Chondrocyte (in vitro differentiated cells): ENCODE measurements around the gene VDAC1. TPM values are rescaled to one million over a fixed set of nuclear protein-coding genes. Genes with fewer than 3 reads are reported as not detected.

Experiments used
- DNase-seq: peaks from one replicate; pipeline ENCODE4 v3.0.0; 2021; ENCODE audit warnings: mixed read lengths, low spot score
- H3K27ac Mint-ChIP-seq: one replicate; pipeline ENCODE4 v1.8.0; 2021; ENCODE audit warnings: mild to moderate bottlenecking, moderate library complexity, mixed read lengths; ENCODE audit not compliant: unreplicated experiment
- H3K27me3 Mint-ChIP-seq: 2 replicates; pipeline ENCODE4 v1.8.0; 2021; ENCODE audit warnings: low read depth, mixed read lengths
- H3K36me3 Mint-ChIP-seq: 2 replicates; pipeline ENCODE4 v1.8.0; 2021; ENCODE audit warnings: low read depth, mixed read lengths
- H3K4me1 Mint-ChIP-seq: 2 replicates; pipeline ENCODE4 v1.8.0; 2021; ENCODE audit warnings: low read depth, mild to moderate bottlenecking, mixed read lengths
- H3K4me3 Mint-ChIP-seq: one replicate; pipeline ENCODE4 v1.8.0; 2021; ENCODE audit warnings: mild to moderate bottlenecking, moderate library complexity, mixed read lengths; ENCODE audit not compliant: unreplicated experiment
- H3K9me3 Mint-ChIP-seq: 2 replicates; pipeline ENCODE4 v1.8.0; 2021; ENCODE audit warnings: low read depth, mixed read lengths
- total RNA-seq: library from RNA; stranded (reverse); gene quantifications from 3 replicates; pipeline ENCODE4 v1.2.1, GENCODE V29; 2021
- TF ChIP-seq, protein P1 (sequence below): fragments of 200-600 bp; sonication (generic); IDR thresholded peaks from 2 replicates; pipeline ENCODE4 v1.5.0; 2021; ENCODE audit warnings: antibody characterized with exemption, mild to moderate bottlenecking, moderate library complexity

Gene VDAC1
- total RNA-seq, 1 donor from 2014 or later: 138 TPM

- no peak overlapping the region for H3K4me3 Mint-ChIP-seq
- peaks cover 1% of the 10 kb centered on the region for H3K27me3 Mint-ChIP-seq
- no peak for DNase-seq
- H3K27ac Mint-ChIP-seq: no peak overlapping the region
- peaks cover 2% of the 10 kb centered on the region for H3K9me3 Mint-ChIP-seq
- no peaks in the 10 kb centered on the region for H3K4me1 Mint-ChIP-seq
- H3K36me3 Mint-ChIP-seq: no peaks in the 10 kb centered on the region
- TF ChIP-seq, protein P1, sequence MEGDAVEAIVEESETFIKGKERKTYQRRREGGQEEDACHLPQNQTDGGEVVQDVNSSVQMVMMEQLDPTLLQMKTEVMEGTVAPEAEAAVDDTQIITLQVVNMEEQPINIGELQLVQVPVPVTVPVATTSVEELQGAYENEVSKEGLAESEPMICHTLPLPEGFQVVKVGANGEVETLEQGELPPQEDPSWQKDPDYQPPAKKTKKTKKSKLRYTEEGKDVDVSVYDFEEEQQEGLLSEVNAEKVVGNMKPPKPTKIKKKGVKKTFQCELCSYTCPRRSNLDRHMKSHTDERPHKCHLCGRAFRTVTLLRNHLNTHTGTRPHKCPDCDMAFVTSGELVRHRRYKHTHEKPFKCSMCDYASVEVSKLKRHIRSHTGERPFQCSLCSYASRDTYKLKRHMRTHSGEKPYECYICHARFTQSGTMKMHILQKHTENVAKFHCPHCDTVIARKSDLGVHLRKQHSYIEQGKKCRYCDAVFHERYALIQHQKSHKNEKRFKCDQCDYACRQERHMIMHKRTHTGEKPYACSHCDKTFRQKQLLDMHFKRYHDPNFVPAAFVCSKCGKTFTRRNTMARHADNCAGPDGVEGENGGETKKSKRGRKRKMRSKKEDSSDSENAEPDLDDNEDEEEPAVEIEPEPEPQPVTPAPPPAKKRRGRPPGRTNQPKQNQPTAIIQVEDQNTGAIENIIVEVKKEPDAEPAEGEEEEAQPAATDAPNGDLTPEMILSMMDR: no peak
Measured at GRCh38 chr5:134029156-134029555, 24.4 kb upstream of the VDAC1 start.

- Mint-ChIP-seq H3K9me3 (peaks cover 2% of the 10 kb centered on the region), H3K36me3 (no peaks in the 10 kb centered on the region), H3K27me3 (peaks cover 1% of the 10 kb centered on the region), H3K4me1 (no peaks in the 10 kb centered on the region), H3K27ac (no peak overlapping the region), H3K4me3 (no peak overlapping the region)
- TF ChIP-seq, protein P1: no peak
- no peak for DNase-seq
Measured at GRCh38 chr5:134028496-134028895, 23.7 kb upstream of the VDAC1 start.

DNA sequence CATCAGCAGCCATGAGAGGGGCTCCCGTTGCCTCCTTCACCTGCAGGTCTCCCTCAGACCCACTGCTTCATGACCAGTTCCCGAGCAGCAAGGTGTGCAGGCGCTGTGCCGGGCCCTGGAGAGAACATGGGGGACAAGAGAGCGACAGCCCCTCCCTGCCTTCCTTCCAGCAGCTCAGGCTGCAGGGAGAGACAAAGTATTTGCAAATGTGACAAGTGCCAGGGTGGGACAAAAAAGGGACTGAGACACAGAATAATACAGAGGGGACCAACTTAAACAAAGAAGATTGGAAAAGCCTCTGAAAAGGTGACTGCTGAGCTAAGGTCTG, 22.5 kb upstream of the VDAC1 start:
- Mint-ChIP-seq H3K36me3 (no peaks in the 10 kb centered on the region), H3K27ac (no peak overlapping the region), H3K4me3 (no peak overlapping the region), H3K27me3 (peaks cover 1% of the 10 kb centered on the region), H3K4me1 (no peaks in the 10 kb centered on the region), H3K9me3 (peaks cover 2% of the 10 kb centered on the region)
- no peak for DNase-seq
- TF ChIP-seq, protein P1: no peak

GRCh38 chr5:134026521-134027287, 21.9 kb upstream of the VDAC1 start:
- H3K27ac Mint-ChIP-seq: no peak overlapping the region
- H3K4me3 Mint-ChIP-seq: no peak overlapping the region
- H3K27me3 Mint-ChIP-seq: peaks cover 1% of the 10 kb centered on the region
- TF ChIP-seq, protein P1: peak; percentile 70
- H3K36me3 Mint-ChIP-seq: no peaks in the 10 kb centered on the region
- H3K4me1 Mint-ChIP-seq: no peaks in the 10 kb centered on the region
- no peaks in the 10 kb centered on the region for H3K9me3 Mint-ChIP-seq
- no peak for DNase-seq

- H3K4me1 Mint-ChIP-seq: no peaks in the 10 kb centered on the region
- peak; percentile 7 for DNase-seq
- no peaks in the 10 kb centered on the region for H3K9me3 Mint-ChIP-seq
- peaks cover 3% of the 10 kb centered on the region for H3K27me3 Mint-ChIP-seq
- TF ChIP-seq, protein P1: no peak
- no peak overlapping the region for H3K27ac Mint-ChIP-seq
- no peaks in the 10 kb centered on the region for H3K36me3 Mint-ChIP-seq
- no peak overlapping the region for H3K4me3 Mint-ChIP-seq
Measured at GRCh38 chr5:134025786-134026185, 21.0 kb upstream of the VDAC1 start.
